Measurements from ENCODE around the gene MAP4.

GRCh38 chr3:47902746-47903145 is 113.5 kb downstream of the MAP4 start:
- TF ChIP-seq CTCF (IDR thresholded peaks at IDR 0.05; ENCODE audit: poor library complexity, severe bottlenecking) (no peak), EZH2 (IDR thresholded peaks at IDR 0.05; ENCODE audit: borderline replicate concordance, insufficient read depth, low read length, poor library complexity, severe bottlenecking) (no peak), EP300 (conservative IDR thresholded peaks at IDR 0.05; ENCODE audit: poor library complexity, severe bottlenecking) (no peak), POLR2AphosphoS5 (IDR thresholded peaks at IDR 0.05) (no peak), MXI1 (conservative IDR thresholded peaks at IDR 0.05; ENCODE audit: poor library complexity, severe bottlenecking) (no peak)
